ENCODE data around the gene FAM83B.
"Not testable (repeated sequence)": the region's sequence is repeated elsewhere in the genome, so short reads cannot be mapped to it uniquely, and the experiment has no call there.

FAM83B gene

GRCh38 chr6:54846243-54846856, at the start of gene FAM83B:
Gene FAM83B (plus strand): TSS chr6:54846771. CDS start chr6:54870247, 23,476 bp downstream.
- DNase-seq (ENCODE audit: low spot score) = peak; percentile 9

GRCh38 chr6:54796918-54797317, 49.7 kb upstream of the FAM83B start:
- not testable (repeated sequence) for DNase-seq (ENCODE audit: low spot score)

GRCh38 chr6:54800050-54800600, 46.4 kb upstream of the FAM83B start:
- DNase-seq (ENCODE audit: low spot score) = no peak

- DNase-seq (ENCODE audit: low spot score) = no peak
These were observed 45.3 kb upstream of the FAM83B start for GRCh38 chr6:54801244-54801643.

GRCh38 chr6:54801669-54802068, 44.9 kb upstream of the FAM83B start:
- DNase-seq (ENCODE audit: low spot score) = no peak

- DNase-seq (ENCODE audit: low spot score) = no peak
These were observed 43.6 kb upstream of the FAM83B start for GRCh38 chr6:54802775-54803634.

- DNase-seq (ENCODE audit: low spot score) = no peak
These were observed 41.5 kb upstream of the FAM83B start for GRCh38 chr6:54805077-54805476.

GRCh38 chr6:54810147-54810546, 36.4 kb upstream of the FAM83B start:
- no peak for DNase-seq (ENCODE audit: low spot score)

GRCh38 chr6:54813892-54814291, 32.7 kb upstream of the FAM83B start:
- no peak for DNase-seq (ENCODE audit: low spot score)

- DNase-seq (ENCODE audit: low spot score) = no peak
These were observed 29.3 kb upstream of the FAM83B start for GRCh38 chr6:54817236-54817635.

GRCh38 chr6:54817834-54818233, 28.7 kb upstream of the FAM83B start:
- no peak for DNase-seq (ENCODE audit: low spot score)

- not testable (repeated sequence) for DNase-seq (ENCODE audit: low spot score)
These were observed 22.3 kb upstream of the FAM83B start for GRCh38 chr6:54824225-54824624.

- DNase-seq (ENCODE audit: low spot score) = no peak
These were observed 19.6 kb upstream of the FAM83B start for GRCh38 chr6:54827010-54827409.

GRCh38 chr6:54830216-54830615, 16.4 kb upstream of the FAM83B start:
- no peak for DNase-seq (ENCODE audit: low spot score)

- DNase-seq (ENCODE audit: low spot score) = no peak
These were observed 11.4 kb upstream of the FAM83B start for GRCh38 chr6:54835176-54835575.

GRCh38 chr6:54846857-54847674, 495 bp downstream of the FAM83B start:
- peak; percentile 4 for DNase-seq (ENCODE audit: low spot score)

- no peak for DNase-seq (ENCODE audit: low spot score)
These were observed 1.4 kb downstream of the FAM83B start for GRCh38 chr6:54847799-54848597.

GRCh38 chr6:54850114-54850513, 3.5 kb downstream of the FAM83B start:
- no peak for DNase-seq (ENCODE audit: low spot score)

- DNase-seq (ENCODE audit: low spot score) = no peak
These were observed 9.6 kb downstream of the FAM83B start for GRCh38 chr6:54856129-54856528.

GRCh38 chr6:54860132-54860531, 13.6 kb downstream of the FAM83B start:
- DNase-seq (ENCODE audit: low spot score) = no peak

- DNase-seq (ENCODE audit: low spot score) = no peak
These were observed 14.2 kb downstream of the FAM83B start for GRCh38 chr6:54860739-54861138.
